GM12878 (cell line): Measurements from ENCODE around the gene CYP2C8. TPM values are rescaled to one million over a fixed set of nuclear protein-coding genes. Genes with fewer than 3 reads are reported as not detected.

Source experiments
- ATAC-seq: fragments of 200-7000 bp; cut with Tn5 transposase; 3 replicates; pipeline ENCODE4 v1.9.1; 2020; ENCODE audit warnings: mild to moderate bottlenecking, moderate library complexity
- BruUV-seq: library from RNA; stranded (reverse); fragments of 400-500 nt; replicated peaks from 2 replicates; lab custom pipeline; 2021; lab: Mats Ljungman, UMichigan
- CTCF ChIA-PET: fragments of 300-600 bp; sonication (Branson Sonifier 250); formaldehyde crosslinking; extraction: SDS; loops from one replicate; lab custom pipeline; 2021; ENCODE audit warnings: inconsistent platforms; lab: Yijun Ruan, JAX
- POLR2A ChIA-PET: fragments of 350-600 bp; formaldehyde crosslinking; extraction: SDS; loops from one replicate; lab custom pipeline; 2021; ENCODE audit warnings: inconsistent platforms; lab: Charles Lee
- RAD21 ChIA-PET: fragments of 300-600 bp; sonication (Branson Sonifier 250); formaldehyde crosslinking; loops from one replicate; lab custom pipeline; 2023; ENCODE audit warnings: antibody characterized with exemption; ENCODE audit not compliant: unreplicated experiment; lab: Charles Lee
- SMC1A ChIA-PET: fragments of 300-600 bp; sonication (Branson Sonifier 250); formaldehyde crosslinking; loops from one replicate; lab custom pipeline; 2023; ENCODE audit not compliant: unreplicated experiment, uncharacterized antibody; lab: Charles Lee
- DNase-seq: peaks from one replicate; pipeline ENCODE4 v3.0.0-alpha.2; 2011; ENCODE audit warnings: low read depth, low spot score
- FAIRE-seq: peaks from 3 replicates; lab custom pipeline; 2011; peaks lifted over from hg19 to GRCh38; lab: Jason Lieb, UNC
- H2AFZ ChIP-seq: 2 replicates; pipeline ENCODE4 v1.6.0; 2011; ENCODE audit warnings: low read depth, low read length, control low read depth; ENCODE audit not compliant: control insufficient read depth
- H3K27ac ChIP-seq: 2 replicates; pipeline ENCODE4 v1.5.1; 2011; ENCODE audit warnings: control low read depth; ENCODE audit not compliant: control insufficient read depth, insufficient read depth
- H3K27me3 ChIP-seq, 2 experiments: replicated peaks in 1 of 2; 2 replicates each; pipeline versions ENCODE4 v1.6.0 to v1.6.1; 2011; ENCODE audit warnings: low read length in 1 of 2; ENCODE audit not compliant: control insufficient read depth in 2 of 2, insufficient read depth in 2 of 2
- H3K36me3 ChIP-seq, 2 experiments: 2 replicates each; pipeline ENCODE4 v1.5.1; 2011; ENCODE audit warnings: low read length in 1 of 2; ENCODE audit not compliant: control insufficient read depth in 2 of 2, insufficient read depth in 2 of 2
- H3K4me1 ChIP-seq: 2 replicates; pipeline ENCODE4 v1.6.1; 2011; ENCODE audit warnings: mild to moderate bottlenecking, low read length, moderate library complexity, mixed read lengths; ENCODE audit not compliant: control insufficient read depth, insufficient read depth
- H3K4me2 ChIP-seq: 2 replicates; pipeline ENCODE4 v1.6.0; 2011; ENCODE audit warnings: control low read depth; ENCODE audit not compliant: control insufficient read depth, insufficient read depth
- H3K4me3 ChIP-seq: fragments of 200-600 bp; sonication (generic); 2 replicates; pipeline ENCODE4 v1.5.1; 2016
- H3K79me2 ChIP-seq: 2 replicates; pipeline ENCODE4 v1.6.0; 2011; ENCODE audit warnings: low read length; ENCODE audit not compliant: control insufficient read depth, insufficient read depth
- H3K9ac ChIP-seq: 2 replicates; pipeline ENCODE4 v1.8.0; 2011; ENCODE audit warnings: low read length, control low read depth, mixed read lengths; ENCODE audit not compliant: control insufficient read depth, insufficient read depth
- H3K9me3 ChIP-seq: replicated peaks from 3 replicates; pipeline ENCODE4 v1.5.1; 2011; ENCODE audit warnings: mild to moderate bottlenecking, low read length; ENCODE audit not compliant: control insufficient read depth, insufficient read depth
- H4K20me1 ChIP-seq: 2 replicates; pipeline ENCODE4 v1.6.0; 2011; ENCODE audit not compliant: control insufficient read depth, insufficient read depth
- BACH1 ChIP-seq: fragments of 450-650 bp; IDR thresholded peaks from 2 replicates; pipeline ENCODE4 v1.6.1; 2017; ENCODE audit warnings: mild to moderate bottlenecking, borderline replicate concordance
- CEBPZ ChIP-seq: fragments of 150-350 bp; IDR thresholded peaks from 2 replicates; pipeline ENCODE4 v1.6.1; 2016; ENCODE audit warnings: low read depth, low read length
- CTCF ChIP-seq, 3 experiments: IDR thresholded peaks in 2 of 3; conservative IDR thresholded peaks in 1 of 3; 2 replicates each; pipeline ENCODE4 v1.5.1; 2011; ENCODE audit warnings: low read depth in 3 of 3, low read length in 3 of 3, mild to moderate bottlenecking in 3 of 3, control low read depth in 2 of 3, moderate library complexity in 2 of 3, inconsistent platforms in 1 of 3, mixed read lengths in 1 of 3; ENCODE audit not compliant: control insufficient read depth in 2 of 3, insufficient read depth in 1 of 3; ENCODE audit errors: extremely low read depth in 1 of 3
- DPF2 ChIP-seq: fragments of 450-650 bp; IDR thresholded peaks from 2 replicates; pipeline ENCODE4 v1.6.1; 2017; ENCODE audit warnings: mild to moderate bottlenecking
- IRF4 ChIP-seq: IDR thresholded peaks from 2 replicates; pipeline ENCODE4 v1.6.1; 2011; ENCODE audit warnings: low read depth, low read length
- MEF2B ChIP-seq: fragments of 450-650 bp; IDR thresholded peaks from 2 replicates; pipeline ENCODE4 v1.6.1; 2018; ENCODE audit warnings: mild to moderate bottlenecking, moderate library complexity; ENCODE audit not compliant: partially characterized antibody, poor library complexity, severe bottlenecking
- MXI1 ChIP-seq: fragments of 150-350 bp; IDR thresholded peaks from 2 replicates; pipeline ENCODE4 v1.6.1; 2011; ENCODE audit warnings: low read depth, mild to moderate bottlenecking, inconsistent platforms, low read length, improper control_type of control experiment
- NBN ChIP-seq: fragments of 450-650 bp; IDR thresholded peaks from 2 replicates; pipeline ENCODE4 v1.6.1; 2016
- NR2C1 ChIP-seq: fragments of 450-650 bp; IDR thresholded peaks from 2 replicates; pipeline ENCODE4 v1.6.1; 2017; ENCODE audit warnings: antibody characterized with exemption, mild to moderate bottlenecking, moderate library complexity
- POLR2AphosphoS5 ChIP-seq: IDR thresholded peaks from 2 replicates; pipeline ENCODE4 v1.6.1; 2011; ENCODE audit warnings: mild to moderate bottlenecking, low read length, inconsistent platforms
- RAD21 ChIP-seq: IDR thresholded peaks from 2 replicates; pipeline ENCODE4 v1.6.1; 2011; ENCODE audit warnings: mild to moderate bottlenecking, low read depth, low read length, moderate library complexity; ENCODE audit not compliant: insufficient read depth
- SRF ChIP-seq, 2 experiments: IDR thresholded peaks; 2 replicates each; pipeline ENCODE4 v1.6.1; 2011; ENCODE audit warnings: low read depth in 2 of 2, low read length in 2 of 2, mild to moderate bottlenecking in 1 of 2, moderate library complexity in 1 of 2
- STAT3 ChIP-seq: IDR thresholded peaks from 2 replicates; pipeline ENCODE4 v1.6.1; 2011; ENCODE audit warnings: low read depth, low read length, improper control_type of control experiment
- ZBED1 ChIP-seq: IDR thresholded peaks from 2 replicates; pipeline ENCODE4 v1.6.1; 2016; ENCODE audit warnings: borderline replicate concordance
- ZNF622 ChIP-seq: fragments of 450-650 bp; IDR thresholded peaks from 2 replicates; pipeline ENCODE4 v1.6.1; 2017; ENCODE audit warnings: mild to moderate bottlenecking, inconsistent platforms
- WGBS: methylation state at CpG from one replicate; pipeline ENCODE4 v1.1.6; 2016; ENCODE audit warnings: low lambda C conversion rate; ENCODE audit not compliant: insufficient replicate concordance, insufficient coverage; ENCODE audit errors: missing lambda C conversion rate; 5-methylcytosine and 5-hydroxymethylcytosine counted together
- in situ Hi-C: fragments of 300-500 bp; cut with MboI; formaldehyde crosslinking; loops from 9 replicates; pipeline ENCODE4 v1.14.3; 2018; ENCODE audit warnings: mixed read lengths
- intact Hi-C: fragments of 100-400 bp; cut with micrococcal nuclease; formaldehyde crosslinking; loops from one replicate; pipeline ENCODE4 v1.14.2; 2022; ENCODE audit not compliant: unreplicated experiment
- polyA plus RNA-seq, 11 experiments: library from polyadenylated mRNA; depleted of rRNA in 4 of 11; unstranded in 6 of 11; stranded (reverse) in 5 of 11; fragments of >200 nt; fragmentation: Nextera tagmentation in 4 of 11; fragmentation: Illumina TruSeq in 1 of 11; extraction: Ambion mirVana in 4 of 11; extraction: Trizol in 1 of 11; gene quantifications; 1 replicate in 1 of 11; 2 replicates in 10 of 11; pipeline versions ENCODE4 v1.2.1 to v1.2.3, GENCODE V29; 2011 to 2016; ENCODE audit warnings: inconsistent platforms in 2 of 11, missing spikeins in 2 of 11, low read depth in 1 of 11
- total RNA-seq, 4 experiments: library from RNA; depleted of rRNA in 3 of 4; stranded (reverse); fragments of >200 nt in 3 of 4; fragmentation: Illumina TruSeq in 1 of 4; extraction: Trizol in 1 of 4; gene quantifications; 2 replicates each; pipeline versions ENCODE4 v1.2.1 to v1.2.3, GENCODE V29; 2013 to 2021

The CYP2C8 gene
- total and polyA plus RNA-seq, 10 of the 15 experiments (the other 5 are each of a cell fraction or from before 2014, with no cell fraction given), result 0.10 to 0.82 (median 0.36) TPM; not detected in 2

GRCh38 chr10:95077556-95077955, 8.3 kb upstream of the CYP2C8 start:
- no peak for TF ChIP-seq ZBED1
- TF ChIP-seq RAD21, result no peak
- TF ChIP-seq SRF (IDR thresholded peaks at IDR 0.05; ENCODE audit: low read depth in 2 of 2, low read length in 2 of 2), result no peak
- no peak for TF ChIP-seq POLR2AphosphoS5
- no peak for TF ChIP-seq NBN
- TF ChIP-seq CTCF (IDR thresholded peaks at IDR 0.05 in 2 of 3, conservative IDR thresholded peaks at IDR 0.05 in 1 of 3; ENCODE audit: control insufficient read depth in 2 of 3, extremely low read depth in 1 of 3, insufficient read depth in 1 of 3, low read depth in 3 of 3, low read length in 3 of 3), result no peak
- H4K20me1 ChIP-seq, result no peaks in the 10 kb centered on the region
- H3K36me3 ChIP-seq, result no peaks in the 10 kb centered on the region
- H3K9ac ChIP-seq, result no peak overlapping the region
- no peaks in the 10 kb centered on the region for H3K79me2 ChIP-seq
- ATAC-seq (no peak), FAIRE-seq (no peak), DNase-seq (no peak)
- H2AFZ ChIP-seq, result no peak overlapping the region
- H3K27ac ChIP-seq, result no peak overlapping the region
- SMC1A ChIA-PET, result no interaction called here
- H3K9me3 ChIP-seq, result no peaks in the 10 kb centered on the region
- H3K4me3 ChIP-seq, result no peak overlapping the region
- POLR2A ChIA-PET, result no interaction called here
- RAD21 ChIA-PET, result no interaction called here
- CTCF ChIA-PET, result no interaction called here
- H3K27me3 ChIP-seq, result peaks cover 0 to 2% of the 10 kb centered on the region in 2 experiments; a peak in 1 of 4 replicates
- no peaks in the 10 kb centered on the region for H3K4me1 ChIP-seq
- no TSS peak for BruUV-seq
- no peak overlapping the region for H3K4me2 ChIP-seq
- in situ Hi-C loops, result no loop called here
- intact Hi-C loops, result no loop called here

GRCh38 chr10:95071107-95071660, 1.9 kb upstream of the CYP2C8 start:
- Histone ChIP-seq H3K9ac (no peak overlapping the region), H3K9me3 (no peaks in the 10 kb centered on the region), H3K4me2 (no peak overlapping the region), H3K79me2 (no peaks in the 10 kb centered on the region), H2AFZ (no peak overlapping the region), H3K36me3 (no peaks in the 10 kb centered on the region), H3K4me3 (no peak overlapping the region), H3K4me1 (no peaks in the 10 kb centered on the region), H3K27me3 (peaks cover 0 to 2% of the 10 kb centered on the region in 2 experiments; a peak in 1 of 4 replicates), H3K27ac (no peak overlapping the region), H4K20me1 (no peaks in the 10 kb centered on the region)
- POLR2A ChIA-PET, result no interaction called here
- 24% methylated on average over 3 of the region's 3 CpGs for WGBS
- RAD21 ChIA-PET, result no interaction called here
- no peak for DNase-seq
- CTCF ChIA-PET, result no interaction called here
- no peak for FAIRE-seq
- SMC1A ChIA-PET, result no interaction called here
- in situ Hi-C loops (no loop called here), intact Hi-C loops (no loop called here)
- BruUV-seq, result no TSS peak
- no peak for ATAC-seq
- TF ChIP-seq DPF2 (no peak), IRF4 (no peak), STAT3 (no peak), CEBPZ (no peak), BACH1 (no peak), MEF2B (no peak), ZNF622 (no peak), NR2C1 (no peak), MXI1 (no peak)
